Activated T-helper 1 cell treated with Interleukin-2 at 50 U/mL for 16 hours (primary cell): ENCODE measurements around the gene PPP2R3A.

ENCODE experiments used
- DNase-seq: peaks from one replicate; pipeline ENCODE4 v3.0.0-alpha.2; 2020; ENCODE audit warnings: low read depth

Gene PPP2R3A

GRCh38 chr3:135973841-135974240, 8.3 kb downstream of the PPP2R3A start:
- no peak for DNase-seq

- no peak for DNase-seq
These were observed 9.5 kb downstream of the PPP2R3A start for GRCh38 chr3:135975053-135975452.

GRCh38 chr3:135975536-135975935, 10.0 kb downstream of the PPP2R3A start:
- no peak for DNase-seq

GRCh38 chr3:135980343-135980742, 14.8 kb downstream of the PPP2R3A start:
- DNase-seq: no peak

GRCh38 chr3:135981701-135982403, 16.3 kb downstream of the PPP2R3A start:
- DNase-seq: no peak

GRCh38 chr3:135982404-135982761, 16.9 kb downstream of the PPP2R3A start:
- DNase-seq: no peak

GRCh38 chr3:135982922-135983581, 17.5 kb downstream of the PPP2R3A start:
- no peak for DNase-seq

- DNase-seq: no peak
These were observed 22.1 kb downstream of the PPP2R3A start for GRCh38 chr3:135987661-135988060.

- DNase-seq: no peak
These were observed 23.7 kb downstream of the PPP2R3A start for GRCh38 chr3:135989242-135989641.

- DNase-seq: no peak
These were observed 25.4 kb downstream of the PPP2R3A start for GRCh38 chr3:135990903-135991302.

- no peak for DNase-seq
These were observed 26.1 kb downstream of the PPP2R3A start for GRCh38 chr3:135991621-135992020.

- no peak for DNase-seq
These were observed 26.5 kb downstream of the PPP2R3A start for GRCh38 chr3:135992072-135992471.

GRCh38 chr3:135994708-135995337, 29.3 kb downstream of the PPP2R3A start:
- no peak for DNase-seq

- DNase-seq: no peak
These were observed 30.2 kb downstream of the PPP2R3A start for GRCh38 chr3:135995766-135996165.

GRCh38 chr3:135997554-135998320, 32.2 kb downstream of the PPP2R3A start:
- DNase-seq: no peak

- no peak for DNase-seq
These were observed 42.7 kb downstream of the PPP2R3A start for GRCh38 chr3:136008221-136008620.

- no peak for DNase-seq
These were observed 43.4 kb downstream of the PPP2R3A start for GRCh38 chr3:136008732-136009470.

GRCh38 chr3:136018876-136019275, 53.3 kb downstream of the PPP2R3A start:
- DNase-seq: no peak

GRCh38 chr3:136021803-136022202, 56.3 kb downstream of the PPP2R3A start:
- no peak for DNase-seq

GRCh38 chr3:136022529-136023263, 57.2 kb downstream of the PPP2R3A start:
- no peak for DNase-seq
